NCI-H1417 (cell line): Measurements from ENCODE around the gene AOPEP.

ENCODE experiments used
- DNase-seq, 3 experiments: peaks; one replicate each; lab custom pipeline; 2025; lab: John Stamatoyannopoulos, UW

Gene AOPEP

GRCh38 chr9:94714494-94714893, 12.0 kb upstream of the AOPEP start:
- DNase-seq = no peak

- DNase-seq = no peak
These were observed 8.7 kb upstream of the AOPEP start for GRCh38 chr9:94717761-94718160.

GRCh38 chr9:94718936-94719335, 7.6 kb upstream of the AOPEP start:
- DNase-seq = no peak

- no peak for DNase-seq
These were observed 6.6 kb upstream of the AOPEP start for GRCh38 chr9:94719878-94720277.

GRCh38 chr9:94720846-94721549, 5.5 kb upstream of the AOPEP start:
- no peak for DNase-seq

- DNase-seq = no peak
These were observed 4.7 kb upstream of the AOPEP start for GRCh38 chr9:94721754-94722153.

GRCh38 chr9:94725293-94725692, 1.2 kb upstream of the AOPEP start:
- DNase-seq = peak in 1 of 3 experiments; percentile 9

- no peak for DNase-seq
These were observed 2.2 kb downstream of the AOPEP start for GRCh38 chr9:94728719-94729118.

GRCh38 chr9:94729199-94729598, 2.7 kb downstream of the AOPEP start:
- no peak for DNase-seq

GRCh38 chr9:94734054-94734754, 7.7 kb downstream of the AOPEP start:
- peak in 1 of 3 experiments; percentile 44 for DNase-seq

GRCh38 chr9:94736759-94737158, 10.3 kb downstream of the AOPEP start:
- DNase-seq = no peak

- no peak for DNase-seq
These were observed 13.8 kb downstream of the AOPEP start for GRCh38 chr9:94740145-94740840.

GRCh38 chr9:94741866-94742265, 15.4 kb downstream of the AOPEP start:
- DNase-seq = peak in 1 of 3 experiments; percentile 8

- no peak for DNase-seq
These were observed 16.8 kb downstream of the AOPEP start for GRCh38 chr9:94743035-94743954.

- no peak for DNase-seq
These were observed 19.5 kb downstream of the AOPEP start for GRCh38 chr9:94745806-94746540.

- DNase-seq = peak in 1 of 3 experiments; percentile 30
These were observed 20.3 kb downstream of the AOPEP start for GRCh38 chr9:94746541-94747370.

- no peak for DNase-seq
These were observed 28.5 kb downstream of the AOPEP start for GRCh38 chr9:94754976-94755475.

- DNase-seq = no peak
These were observed 30.7 kb downstream of the AOPEP start for GRCh38 chr9:94757158-94757557.

- no peak for DNase-seq
These were observed 31.5 kb downstream of the AOPEP start for GRCh38 chr9:94758031-94758430.

- peak in 1 of 3 experiments; percentile 72 for DNase-seq
These were observed 32.4 kb downstream of the AOPEP start for GRCh38 chr9:94758880-94759279.
